HG03521 (cell line): Measurements from ENCODE around the gene NDRG3.

ENCODE experiments used
- ATAC-seq: cut with Tn5 transposase; IDR thresholded peaks from one replicate; pipeline ENCODE4 v1.9.1; 2021; ENCODE audit warnings: mild to moderate bottlenecking, moderate library complexity; ENCODE audit not compliant: unreplicated experiment

The NDRG3 gene

GRCh38 chr20:36745927-36746659 is at the start of gene NDRG3:
NDRG3 (minus strand) TSS chr20:36746090; CDS start chr20:36721735, 24,355 bp downstream.
- ATAC-seq: peak; percentile 88

DNA sequence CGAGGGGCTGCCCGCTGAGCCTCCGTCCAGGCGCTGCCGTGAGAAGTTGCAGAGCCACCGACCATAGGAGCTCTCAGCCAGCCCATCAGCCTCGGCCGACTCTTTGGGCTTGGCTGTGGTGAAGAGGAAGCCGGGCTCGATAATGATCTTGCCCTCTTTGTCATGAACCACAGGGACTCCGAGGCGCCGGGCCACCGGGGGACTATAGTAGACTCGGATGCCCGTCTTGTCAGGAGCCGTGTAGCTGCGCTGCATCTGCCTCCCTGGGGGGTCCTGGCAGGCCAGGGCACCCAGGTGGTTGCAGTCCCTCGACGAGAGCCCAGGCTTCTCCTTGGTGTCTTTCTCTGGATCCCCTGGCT is 48.2 kb upstream of the NDRG3 start:
- ATAC-seq: no peak

DNA sequence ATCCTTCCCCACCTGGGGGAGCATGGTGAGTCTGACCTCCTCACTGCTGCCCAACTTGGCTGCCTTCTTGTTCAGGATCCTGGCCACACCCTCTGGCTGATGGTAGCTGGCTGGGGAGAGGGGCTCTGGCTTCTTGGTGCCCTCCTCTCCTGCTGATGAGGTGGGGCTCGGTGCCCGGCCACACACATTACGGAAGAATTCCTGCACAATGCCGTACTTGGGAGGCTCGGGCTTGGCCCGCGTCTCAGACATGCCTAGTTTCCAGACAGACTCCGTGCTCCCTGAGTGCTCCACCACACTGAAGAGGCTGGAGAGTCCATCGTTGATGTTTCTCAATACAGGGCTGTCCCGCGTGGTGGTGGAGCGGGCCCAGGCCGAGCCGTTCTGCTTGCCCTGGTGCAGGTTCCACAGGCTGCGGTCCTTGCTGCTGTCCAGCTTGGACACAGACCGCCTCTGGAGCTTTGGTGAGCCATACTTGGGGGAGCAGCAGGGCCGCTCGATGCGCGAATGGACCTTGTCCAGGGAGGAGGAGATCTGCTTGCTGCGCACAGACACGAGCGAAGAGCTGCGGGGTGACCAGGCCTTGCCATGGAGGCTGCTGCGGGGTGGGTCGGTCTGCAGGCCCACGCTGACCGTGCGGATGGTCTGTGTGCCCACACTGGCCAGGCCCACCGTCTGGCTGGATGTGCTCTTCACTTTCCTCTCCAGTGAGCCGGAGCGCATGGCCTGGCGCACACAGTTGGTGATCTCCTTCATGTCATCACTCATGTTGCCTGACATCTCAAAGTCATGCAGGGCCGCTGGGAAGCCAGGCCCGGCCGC is 47.6 kb upstream of the NDRG3 start:
- ATAC-seq: no peak

DNA sequence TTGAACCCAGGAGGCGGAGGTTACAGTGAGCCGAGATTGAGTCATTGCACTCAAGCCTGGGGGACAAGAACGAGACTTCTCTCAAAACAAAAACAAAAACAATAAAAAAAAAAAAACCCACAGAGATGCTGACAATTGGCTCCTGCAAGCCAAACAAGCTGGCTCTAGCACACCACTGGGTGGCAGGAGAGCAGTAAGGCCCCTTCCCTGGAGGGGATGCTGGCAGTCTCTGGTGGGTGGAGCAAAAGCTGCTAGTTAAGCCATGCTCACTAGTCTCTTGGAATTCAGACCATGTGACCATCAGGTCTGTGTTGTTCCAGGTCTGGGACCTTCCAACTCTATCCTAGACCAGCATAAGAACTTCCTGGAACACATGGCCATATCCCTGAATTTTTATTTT is 46.5 kb upstream of the NDRG3 start:
- no peak for ATAC-seq

- no peak for ATAC-seq
Measured at GRCh38 chr20:36791862-36792261, 46.0 kb upstream of the NDRG3 start.

DNA sequence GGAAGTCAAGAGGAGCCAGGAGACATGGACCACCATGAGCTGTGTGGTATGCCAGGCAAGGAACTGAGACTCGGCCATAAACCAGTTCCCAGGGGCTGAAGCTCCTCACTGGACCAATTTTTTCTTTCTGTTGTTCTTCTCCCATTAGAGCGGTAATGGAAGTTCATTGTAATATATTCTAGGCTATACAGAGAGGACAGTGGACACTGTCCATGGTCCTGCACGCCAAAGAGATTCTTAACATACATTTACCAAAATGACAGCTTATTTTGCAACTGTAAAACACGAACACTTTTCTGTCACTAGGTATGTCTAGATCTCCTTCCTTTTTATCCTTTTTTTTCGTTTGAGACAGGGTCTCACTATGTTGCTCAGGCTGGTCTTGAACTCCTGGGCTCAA is 40.8 kb upstream of the NDRG3 start:
- no peak for ATAC-seq

- ATAC-seq: no peak
Measured at GRCh38 chr20:36786246-36786645, 40.4 kb upstream of the NDRG3 start.

DNA sequence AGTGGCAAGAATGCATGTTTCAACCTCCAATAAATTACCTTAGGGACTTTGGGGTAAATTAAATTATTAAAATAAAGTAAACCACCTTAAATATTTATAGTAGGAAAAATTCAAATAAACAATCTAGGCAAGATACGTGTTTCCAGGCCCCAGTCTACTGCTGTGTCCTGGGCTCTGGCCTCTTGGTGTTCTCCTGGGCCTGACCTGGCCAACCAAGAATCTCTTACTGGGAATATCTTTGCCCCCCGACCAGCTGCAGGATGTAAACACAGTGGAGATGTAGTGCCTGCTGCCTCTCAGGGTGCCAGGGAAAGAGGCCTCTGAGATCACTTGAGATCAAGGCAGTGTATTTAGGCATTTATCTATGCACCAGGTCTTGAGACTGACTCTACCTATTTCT is 39.4 kb upstream of the NDRG3 start:
- no peak for ATAC-seq

DNA sequence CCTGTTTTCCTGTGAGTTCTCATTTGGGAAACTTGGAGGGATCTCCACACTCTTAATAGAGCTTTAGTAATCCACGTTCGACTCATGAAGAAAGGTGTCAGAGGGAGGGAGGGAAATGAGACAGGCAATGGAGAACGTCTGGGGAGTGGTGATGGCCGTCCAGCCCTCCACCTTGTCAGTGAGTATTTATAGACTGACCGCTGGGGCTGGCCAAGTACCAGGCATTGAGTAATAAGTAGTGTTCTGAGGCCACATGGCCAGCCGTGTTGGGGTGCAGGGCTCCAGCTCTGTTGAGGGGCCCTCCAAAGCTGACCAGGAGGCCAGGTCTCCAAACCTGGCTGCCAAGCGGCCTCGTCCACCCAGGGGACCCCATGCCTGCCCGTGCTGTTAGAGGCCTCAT is 39.0 kb upstream of the NDRG3 start:
- no peak for ATAC-seq

- no peak for ATAC-seq
Measured at GRCh38 chr20:36784116-36784515, 38.2 kb upstream of the NDRG3 start.

DNA sequence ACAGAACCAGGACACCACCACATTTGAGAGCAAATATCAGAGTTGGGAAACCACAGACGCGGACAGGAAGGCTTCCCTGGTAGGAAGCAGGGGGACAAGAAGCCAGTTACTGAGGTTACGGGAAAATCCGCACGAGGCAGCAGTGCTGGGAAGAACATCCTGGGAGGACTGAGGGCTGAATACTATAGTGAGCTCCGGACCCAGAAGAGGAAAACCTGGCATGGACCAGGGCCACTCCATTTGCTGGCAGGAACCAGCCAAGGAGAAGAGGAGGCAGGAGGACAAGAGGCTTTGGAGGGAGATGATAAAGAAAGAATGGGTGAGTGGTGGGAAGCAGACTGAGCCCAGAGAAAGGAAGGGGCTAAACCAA is 33.8 kb upstream of the NDRG3 start:
- no peak for ATAC-seq

DNA sequence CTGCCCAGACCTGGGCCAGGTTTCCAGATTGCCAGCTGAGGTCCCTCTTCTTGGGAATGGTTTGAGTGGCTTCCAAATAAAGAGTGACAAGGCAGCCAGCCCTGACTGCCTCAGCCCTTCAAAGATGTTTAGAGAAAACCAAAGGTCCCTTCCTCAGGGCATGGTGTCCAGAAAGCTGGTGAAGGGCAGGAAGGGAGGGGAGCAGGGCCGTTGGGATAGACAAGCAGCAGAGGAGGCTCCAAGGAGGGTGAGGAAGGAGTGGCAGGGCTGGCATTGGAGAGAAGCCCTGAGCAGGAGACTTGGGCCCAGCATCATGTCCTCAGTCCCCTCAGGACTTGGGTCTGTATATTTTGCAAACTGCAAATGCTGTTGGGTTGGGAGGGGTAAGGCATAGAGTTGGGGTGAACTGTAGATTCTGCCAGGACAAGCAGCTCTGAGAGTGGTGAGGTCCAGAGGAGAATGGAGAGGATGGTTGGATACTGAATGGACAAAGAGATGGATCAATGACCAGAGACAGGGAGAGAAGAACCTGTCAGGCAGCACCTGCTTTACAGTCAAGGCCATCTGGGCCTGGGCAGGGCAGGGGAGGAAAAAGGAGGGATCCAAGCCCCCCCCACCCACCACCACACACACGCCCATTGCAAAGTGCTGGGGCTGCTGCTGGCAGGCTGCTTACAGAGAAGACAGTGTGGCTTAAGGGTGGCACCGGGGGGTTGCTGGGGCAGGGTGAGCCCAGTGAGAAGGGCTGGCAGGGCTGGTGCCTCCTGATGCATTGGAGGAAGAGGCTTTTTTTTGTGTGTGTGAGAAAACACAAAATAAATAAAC is 33.2 kb upstream of the NDRG3 start:
- ATAC-seq: no peak

DNA sequence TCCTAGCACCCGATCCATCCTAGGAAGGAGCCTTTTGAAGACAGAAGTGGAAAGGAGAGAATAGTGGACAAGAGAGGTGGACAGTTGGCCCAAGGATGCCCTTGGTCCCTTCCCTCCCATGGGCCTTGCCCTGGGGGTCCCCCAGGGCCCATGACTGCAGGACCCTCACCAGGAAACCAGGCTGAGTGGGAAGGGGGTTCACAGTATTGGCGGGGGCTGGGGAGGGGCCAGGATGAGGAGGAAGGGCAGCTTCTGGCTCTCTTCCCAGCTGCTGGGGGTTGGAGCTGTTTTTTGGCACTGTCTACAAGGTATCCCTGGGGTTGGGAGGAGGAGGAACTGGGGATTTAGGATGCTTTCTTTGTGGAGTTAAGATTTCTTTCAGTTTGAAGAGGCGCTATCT is 31.7 kb upstream of the NDRG3 start:
- ATAC-seq: no peak

- no peak for ATAC-seq
Measured at GRCh38 chr20:36777167-36777566, 31.3 kb upstream of the NDRG3 start.

GRCh38 chr20:36775826-36776225 is 29.9 kb upstream of the NDRG3 start:
- ATAC-seq: no peak

- ATAC-seq: no peak
Measured at GRCh38 chr20:36775196-36775595, 29.3 kb upstream of the NDRG3 start.

- ATAC-seq: peak; percentile 80
Measured at GRCh38 chr20:36773597-36774390, 27.9 kb upstream of the NDRG3 start, which contains the start of gene DSN1. DSN1 (minus strand) TSS chr20:36773763; CDS start chr20:36771458, 2,305 bp downstream.

- ATAC-seq: no peak
Measured at GRCh38 chr20:36773107-36773596, 27.3 kb upstream of the NDRG3 start.

- ATAC-seq: no peak
Measured at GRCh38 chr20:36770680-36771079, 24.8 kb upstream of the NDRG3 start.

- ATAC-seq: no peak
Measured at GRCh38 chr20:36768768-36769430, 23.0 kb upstream of the NDRG3 start.
